ENCODE measurements around the gene POLN. TPM values are rescaled to one million over a fixed set of nuclear protein-coding genes. Genes with fewer than 3 reads are reported as not detected.

The POLN gene
- total RNA-seq, 2 donors from 2014 or later, result 2.8 to 2.9 TPM

- H3K27ac ChIP-seq (ENCODE audit: low read depth, low read length), result no peak overlapping the region
- Mint-ChIP-seq H3K27me3 (ENCODE audit: insufficient read depth) (no peaks in the 10 kb centered on the region), H3K4me3 (no peak overlapping the region), H3K9me3 (peaks cover 10% of the 10 kb centered on the region), H3K36me3 (ENCODE audit: low read depth) (peaks cover 9% of the 10 kb centered on the region), H3K4me1 (no peaks in the 10 kb centered on the region), H3K27ac (no peak overlapping the region)
- peaks cover 4% of the 10 kb centered on the region for H3K9me3 ChIP-seq (ENCODE audit: control insufficient read depth, low read length)
- no peak for DNase-seq
- no peaks in the 10 kb centered on the region for H3K27me3 ChIP-seq (ENCODE audit: control insufficient read depth, insufficient read depth, low read length, poor library complexity, severe bottlenecking)
- 93% methylated on average over 2 of the region's 2 CpGs; no CpG with 5 or more reads in 1 of the 2 experiments for WGBS, 2 experiments (ENCODE audit: insufficient coverage in 1 of 2, insufficient read length in 1 of 2)
- no peaks in the 10 kb centered on the region for H3K4me1 ChIP-seq (ENCODE audit: control insufficient read depth, insufficient read depth, low read length)
- no peak overlapping the region for H3K4me3 ChIP-seq (ENCODE audit: low read length)
- H3K9ac ChIP-seq (ENCODE audit: extremely low read depth, low read length, poor library complexity, severe bottlenecking), result no peak overlapping the region
- TF ChIP-seq CTCF (conservative IDR thresholded peaks at IDR 0.05), result no peak
- no peaks in the 10 kb centered on the region for H3K36me3 ChIP-seq (ENCODE audit: control insufficient read depth, insufficient read depth, low read length)
Measured at GRCh38 chr4:2159931-2160330, 82.0 kb downstream of the POLN start.

DNA sequence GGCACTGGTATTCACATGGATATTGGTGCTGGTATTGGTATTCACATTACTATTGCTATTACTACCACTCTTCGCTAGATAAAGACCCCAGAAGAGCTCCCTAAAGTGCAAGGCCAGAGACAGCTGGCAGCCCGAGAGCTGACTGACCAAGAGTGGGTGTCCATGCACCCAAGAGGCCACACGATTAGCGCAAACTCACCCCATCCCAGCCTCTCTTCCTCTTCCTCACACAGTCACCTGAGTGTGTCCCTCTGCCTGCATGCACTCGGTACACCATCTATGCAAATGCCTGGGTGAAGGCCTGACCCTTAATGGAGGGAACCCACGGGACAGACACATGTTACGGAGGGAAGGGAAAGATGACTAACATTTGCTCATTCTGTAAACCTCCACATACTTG lies 86.7 kb downstream of the POLN start:
- H3K27me3 ChIP-seq (ENCODE audit: control insufficient read depth, insufficient read depth, low read length, poor library complexity, severe bottlenecking), result no peaks in the 10 kb centered on the region
- no peak overlapping the region for H3K9ac ChIP-seq (ENCODE audit: extremely low read depth, low read length, poor library complexity, severe bottlenecking)
- Mint-ChIP-seq H3K4me1 (no peaks in the 10 kb centered on the region), H3K27ac (no peak overlapping the region), H3K27me3 (ENCODE audit: insufficient read depth) (peaks cover 7% of the 10 kb centered on the region), H3K9me3 (peaks cover 18% of the 10 kb centered on the region), H3K4me3 (no peak overlapping the region), H3K36me3 (ENCODE audit: low read depth) (peaks cover 2% of the 10 kb centered on the region)
- 96 to 100% methylated on average over 1 to 7 of the region's 7 CpGs for WGBS, 2 experiments (ENCODE audit: insufficient coverage in 1 of 2, insufficient read length in 1 of 2)
- no peak overlapping the region for H3K27ac ChIP-seq (ENCODE audit: low read depth, low read length)
- no peak for TF ChIP-seq CTCF (conservative IDR thresholded peaks at IDR 0.05)
- no peaks in the 10 kb centered on the region for H3K36me3 ChIP-seq (ENCODE audit: control insufficient read depth, insufficient read depth, low read length)
- H3K9me3 ChIP-seq (ENCODE audit: control insufficient read depth, low read length), result peaks cover 15% of the 10 kb centered on the region
- DNase-seq, result no peak
- no peaks in the 10 kb centered on the region for H3K4me1 ChIP-seq (ENCODE audit: control insufficient read depth, insufficient read depth, low read length)
- H3K4me3 ChIP-seq (ENCODE audit: low read length), result no peak overlapping the region

- H3K4me1 Mint-ChIP-seq, result no peaks in the 10 kb centered on the region
- Histone ChIP-seq H3K9ac (ENCODE audit: extremely low read depth, low read length, poor library complexity, severe bottlenecking) (no peak overlapping the region), H3K27me3 (ENCODE audit: control insufficient read depth, insufficient read depth, low read length, poor library complexity, severe bottlenecking) (no peaks in the 10 kb centered on the region), H3K4me3 (ENCODE audit: low read length) (no peak overlapping the region), H3K4me1 (ENCODE audit: control insufficient read depth, insufficient read depth, low read length) (no peaks in the 10 kb centered on the region), H3K27ac (ENCODE audit: low read depth, low read length) (no peak overlapping the region), H3K9me3 (ENCODE audit: control insufficient read depth, low read length) (peaks cover 15% of the 10 kb centered on the region), H3K36me3 (ENCODE audit: control insufficient read depth, insufficient read depth, low read length) (no peaks in the 10 kb centered on the region)
- no peak for TF ChIP-seq CTCF (conservative IDR thresholded peaks at IDR 0.05)
- H3K27me3 Mint-ChIP-seq (ENCODE audit: insufficient read depth), result peaks cover 7% of the 10 kb centered on the region
- no peak overlapping the region for H3K27ac Mint-ChIP-seq
- peaks cover 18% of the 10 kb centered on the region for H3K9me3 Mint-ChIP-seq
- H3K36me3 Mint-ChIP-seq (ENCODE audit: low read depth), result peaks cover 2% of the 10 kb centered on the region
- no peak overlapping the region for H3K4me3 Mint-ChIP-seq
- DNase-seq, result no peak
- WGBS, 2 experiments (ENCODE audit: insufficient coverage in 1 of 2, insufficient read length in 1 of 2), result 75% methylated on average over 1 of the region's 2 CpGs; no CpG with 5 or more reads in 1 of the 2 experiments
Measured at GRCh38 chr4:2154215-2154740, 87.6 kb downstream of the POLN start.

Data from endodermal cell (in vitro differentiated cells).